GM13976 (cell line): Measurements from ENCODE around the gene TFE3.

Experiments
- DNase-seq: peaks from one replicate; pipeline ENCODE4 v3.0.0; 2012; ENCODE audit warnings: low spot score
- in situ Hi-C: fragments of 300-500 bp; cut with MboI; formaldehyde crosslinking; loops from one replicate; pipeline ENCODE4 v1.12.0; 2022; ENCODE audit warnings: low sequenced_read_pairs, mixed read lengths, inconsistent platforms; ENCODE audit not compliant: unreplicated experiment
- TF ChIP-seq, protein P1 (sequence below): IDR thresholded peaks from 2 replicates; pipeline ENCODE4 v1.5.1; 2012; ENCODE audit warnings: borderline replicate concordance, mild to moderate bottlenecking; ENCODE audit not compliant: insufficient read depth; ENCODE audit errors: extremely low read depth, missing control alignments, control extremely low read depth

The TFE3 gene

DNA sequence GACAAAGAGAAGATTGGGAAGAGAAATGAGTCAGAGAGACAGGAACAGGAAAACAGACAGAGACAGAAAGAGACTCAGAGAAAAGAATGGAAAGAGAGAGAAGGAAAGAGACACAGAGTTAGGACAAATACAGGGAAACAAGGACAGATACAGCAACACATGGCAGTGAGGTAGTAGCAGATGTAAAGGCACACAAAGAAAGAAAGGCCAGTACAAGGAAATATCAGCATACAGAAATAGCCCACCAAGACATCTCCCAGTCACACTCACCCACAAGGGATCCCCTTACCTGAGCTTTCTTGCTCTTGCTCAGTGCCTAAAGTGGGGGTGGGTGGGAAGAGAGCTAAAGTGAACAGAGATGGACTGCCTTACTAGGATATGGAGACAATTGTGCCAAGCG, 45.3 kb downstream of the TFE3 start:
- no peak for DNase-seq
- in situ Hi-C loops = no loop called here
- TF ChIP-seq, protein P1, sequence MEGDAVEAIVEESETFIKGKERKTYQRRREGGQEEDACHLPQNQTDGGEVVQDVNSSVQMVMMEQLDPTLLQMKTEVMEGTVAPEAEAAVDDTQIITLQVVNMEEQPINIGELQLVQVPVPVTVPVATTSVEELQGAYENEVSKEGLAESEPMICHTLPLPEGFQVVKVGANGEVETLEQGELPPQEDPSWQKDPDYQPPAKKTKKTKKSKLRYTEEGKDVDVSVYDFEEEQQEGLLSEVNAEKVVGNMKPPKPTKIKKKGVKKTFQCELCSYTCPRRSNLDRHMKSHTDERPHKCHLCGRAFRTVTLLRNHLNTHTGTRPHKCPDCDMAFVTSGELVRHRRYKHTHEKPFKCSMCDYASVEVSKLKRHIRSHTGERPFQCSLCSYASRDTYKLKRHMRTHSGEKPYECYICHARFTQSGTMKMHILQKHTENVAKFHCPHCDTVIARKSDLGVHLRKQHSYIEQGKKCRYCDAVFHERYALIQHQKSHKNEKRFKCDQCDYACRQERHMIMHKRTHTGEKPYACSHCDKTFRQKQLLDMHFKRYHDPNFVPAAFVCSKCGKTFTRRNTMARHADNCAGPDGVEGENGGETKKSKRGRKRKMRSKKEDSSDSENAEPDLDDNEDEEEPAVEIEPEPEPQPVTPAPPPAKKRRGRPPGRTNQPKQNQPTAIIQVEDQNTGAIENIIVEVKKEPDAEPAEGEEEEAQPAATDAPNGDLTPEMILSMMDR = no peak

DNA sequence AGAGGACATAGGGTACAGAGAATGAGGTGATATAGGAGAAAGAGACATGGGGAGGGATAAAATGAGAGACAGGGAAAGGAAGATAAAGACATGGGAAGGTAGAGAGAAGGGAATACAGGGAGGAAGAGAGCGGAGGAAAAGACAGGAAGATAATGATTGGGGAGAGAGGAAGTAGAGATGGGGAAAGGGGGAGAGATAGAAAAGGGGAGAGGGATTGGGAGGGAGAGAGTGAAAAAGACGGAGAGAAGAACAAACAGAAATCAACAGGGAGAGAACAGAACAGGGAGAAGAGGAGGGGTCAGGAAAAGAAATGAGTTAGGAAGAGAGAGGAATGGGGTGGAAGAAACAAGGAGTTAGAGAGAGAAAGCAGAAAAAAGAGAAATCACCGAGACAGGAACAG, 45.7 kb downstream of the TFE3 start:
- in situ Hi-C loops = no loop called here
- no peak for DNase-seq
- TF ChIP-seq, protein P1 = no peak

GRCh38 chrX:48996969-48997368, 46.2 kb downstream of the TFE3 start:
- TF ChIP-seq, protein P1 = no peak
- in situ Hi-C loops = no loop called here
- no peak for DNase-seq

DNA sequence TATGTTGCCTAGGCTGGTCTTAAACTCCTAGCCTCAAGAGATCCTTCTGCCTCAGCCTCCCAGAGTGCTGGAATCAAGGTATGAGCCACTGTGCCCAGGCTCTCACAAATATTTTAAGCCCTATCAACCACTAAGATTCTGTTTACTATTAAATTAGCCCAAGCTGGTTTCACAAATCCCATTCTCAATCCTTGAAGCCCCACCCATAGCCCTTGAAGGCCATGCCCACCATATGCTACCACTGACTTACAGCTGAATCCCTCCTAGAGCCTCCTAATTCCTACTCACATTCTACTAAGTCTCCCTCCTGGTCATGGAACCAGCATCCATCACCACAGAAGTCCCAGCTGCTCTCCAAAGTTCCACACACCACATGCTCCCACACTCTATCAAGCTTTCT, 50.8 kb downstream of the TFE3 start:
- TF ChIP-seq, protein P1 = no peak
- DNase-seq = no peak
- in situ Hi-C loops = no loop called here

DNA sequence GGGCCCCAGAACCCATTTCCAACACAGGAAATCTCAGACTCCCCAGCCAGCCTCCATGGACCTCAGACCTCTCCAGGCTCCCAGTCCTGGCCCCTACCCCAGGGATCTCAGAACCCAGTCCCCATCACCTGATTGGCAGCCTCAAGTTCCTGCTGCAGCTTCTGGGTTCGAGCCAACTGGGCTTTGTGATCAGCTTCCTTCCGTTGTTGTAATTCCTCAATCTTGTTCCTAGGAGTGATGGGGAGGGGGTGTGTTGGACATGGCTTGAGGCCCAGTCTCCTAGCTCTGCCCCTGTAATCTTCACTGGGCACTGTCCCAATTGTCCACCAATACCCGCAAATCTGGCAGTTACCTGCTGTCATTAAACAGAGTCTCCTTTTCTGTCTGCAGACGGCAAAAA, 53.7 kb downstream of the TFE3 start:
- no peak for DNase-seq
- in situ Hi-C loops = no loop called here
- TF ChIP-seq, protein P1 = no peak

GRCh38 chrX:48983896-48984295, 59.3 kb downstream of the TFE3 start:
- no peak for DNase-seq
- TF ChIP-seq, protein P1 = no peak
- in situ Hi-C loops = no loop called here

GRCh38 chrX:48983081-48983480, 60.1 kb downstream of the TFE3 start:
- in situ Hi-C loops = no loop called here
- TF ChIP-seq, protein P1 = no peak
- no peak for DNase-seq
